Measurements from ENCODE around the gene CDKN1C.

CDKN1C gene

GRCh38 chr11:2841411-2842190, 44.0 kb downstream of the CDKN1C start:
- DNase-seq: no peak

- no peak for DNase-seq
These were observed 46.1 kb downstream of the CDKN1C start for GRCh38 chr11:2839395-2839943.

GRCh38 chr11:2838676-2839294, 46.8 kb downstream of the CDKN1C start:
- DNase-seq: no peak

GRCh38 chr11:2838091-2838490, 47.5 kb downstream of the CDKN1C start:
- no peak for DNase-seq

- DNase-seq: no peak
These were observed 47.9 kb downstream of the CDKN1C start for GRCh38 chr11:2837651-2838050.

GRCh38 chr11:2837096-2837601, 48.4 kb downstream of the CDKN1C start:
- no peak for DNase-seq

- DNase-seq: no peak
These were observed 49.1 kb downstream of the CDKN1C start for GRCh38 chr11:2836315-2837095.

- DNase-seq: no peak
These were observed 49.8 kb downstream of the CDKN1C start for GRCh38 chr11:2835751-2836150.

GRCh38 chr11:2835296-2835695, 50.3 kb downstream of the CDKN1C start:
- DNase-seq: no peak

- DNase-seq: no peak
These were observed 50.9 kb downstream of the CDKN1C start for GRCh38 chr11:2834503-2835273.

- no peak for DNase-seq
These were observed 51.7 kb downstream of the CDKN1C start for GRCh38 chr11:2833716-2834502.

Data from central memory CD4-positive, alpha-beta T cell (primary cell).